ENCODE measurements around the gene SLC35B2. TPM values are rescaled to one million over a fixed set of nuclear protein-coding genes. Genes with fewer than 3 reads are reported as not detected.
A peak's percentile ranks its signal among the peaks of the same experiment; 100 is the strongest.

SLC35B2 gene
- total RNA-seq, 1 donor from 2014 or later = 23.8 TPM

- DNase-seq (peak; percentile 93), ATAC-seq (peak; percentile 88 to 89)
- Histone ChIP-seq H3K9me3 (no peaks in the 10 kb centered on the region), H3K36me3 (peaks cover 28% of the 10 kb centered on the region), H3K27me3 (ENCODE audit: low read depth) (no peaks in the 10 kb centered on the region), H3K4me1 (peaks cover 33% of the 10 kb centered on the region), H3K27ac (peak overlapping the region; percentile 95), H3K4me3 (peak overlapping the region; percentile 98)
- peak; percentile 24 for TF ChIP-seq CTCF (IDR thresholded peaks at IDR 0.05)
- intact Hi-C loops (cut with DNase I) = no loop called here
Measured at GRCh38 chr6:44245912-44246662, 11.2 kb downstream of the SLC35B2 start.

DNA sequence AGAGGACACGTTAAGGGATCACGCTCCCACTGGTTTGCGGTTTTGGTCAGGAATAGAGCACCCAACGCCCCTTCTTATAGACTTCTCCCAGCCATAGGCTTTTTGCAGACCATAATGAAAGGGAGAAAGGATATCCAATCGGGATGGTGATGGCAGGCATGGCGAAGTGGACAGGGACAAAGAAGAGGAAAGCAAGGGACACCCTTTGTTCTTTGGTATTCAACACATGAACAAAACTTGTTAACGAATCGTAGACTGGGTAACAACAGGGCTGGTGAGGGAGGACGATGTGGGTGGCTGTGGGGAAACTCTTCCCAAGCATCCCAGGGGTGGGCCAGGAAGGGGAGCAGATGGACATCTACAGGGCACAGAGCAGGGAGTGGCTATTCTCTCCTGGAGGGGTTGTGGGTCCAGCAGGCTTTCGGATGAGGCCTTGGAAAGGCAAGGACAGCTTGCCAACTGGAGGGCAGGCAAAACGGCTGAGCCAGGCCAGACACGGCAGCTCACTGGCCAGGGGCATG lies 11.9 kb downstream of the SLC35B2 start:
- Histone ChIP-seq H3K36me3 (peaks cover 21% of the 10 kb centered on the region), H3K27me3 (ENCODE audit: low read depth) (no peaks in the 10 kb centered on the region), H3K27ac (peak overlapping the region; percentile 95), H3K4me1 (peaks cover 29% of the 10 kb centered on the region), H3K9me3 (no peaks in the 10 kb centered on the region), H3K4me3 (peak overlapping the region; percentile 98)
- no peak for TF ChIP-seq CTCF (IDR thresholded peaks at IDR 0.05)
- ATAC-seq (no peak), DNase-seq (no peak)
- intact Hi-C loops (cut with DNase I) = no loop called here

GRCh38 chr6:44243345-44243744 lies 14.0 kb downstream of the SLC35B2 start:
- Histone ChIP-seq H3K27me3 (ENCODE audit: low read depth) (no peaks in the 10 kb centered on the region), H3K4me1 (peaks cover 9% of the 10 kb centered on the region), H3K9me3 (no peaks in the 10 kb centered on the region), H3K27ac (no peak overlapping the region), H3K4me3 (no peak overlapping the region), H3K36me3 (peaks cover under 1% of the 10 kb centered on the region)
- no peak for DNase-seq
- intact Hi-C loops (cut with DNase I) = no loop called here
- TF ChIP-seq CTCF (IDR thresholded peaks at IDR 0.05) = no peak
- no peak for ATAC-seq

GRCh38 chr6:44238687-44239350 lies 18.5 kb downstream of the SLC35B2 start:
- intact Hi-C loops (cut with DNase I) = loop anchor here (10.0 kb wide), 1 partner anchor 64 kb away; no protein-coding TSS in a partner anchor
- no peaks in the 10 kb centered on the region for H3K27me3 ChIP-seq (ENCODE audit: low read depth)
- H3K4me3 ChIP-seq = no peak overlapping the region
- DNase-seq (no peak), ATAC-seq (no peak)
- no peak for TF ChIP-seq CTCF (IDR thresholded peaks at IDR 0.05)
- H3K9me3 ChIP-seq = no peaks in the 10 kb centered on the region
- H3K36me3 ChIP-seq = no peaks in the 10 kb centered on the region
- H3K27ac ChIP-seq = peak overlapping the region; percentile 93
- H3K4me1 ChIP-seq = peaks cover 35% of the 10 kb centered on the region

DNA sequence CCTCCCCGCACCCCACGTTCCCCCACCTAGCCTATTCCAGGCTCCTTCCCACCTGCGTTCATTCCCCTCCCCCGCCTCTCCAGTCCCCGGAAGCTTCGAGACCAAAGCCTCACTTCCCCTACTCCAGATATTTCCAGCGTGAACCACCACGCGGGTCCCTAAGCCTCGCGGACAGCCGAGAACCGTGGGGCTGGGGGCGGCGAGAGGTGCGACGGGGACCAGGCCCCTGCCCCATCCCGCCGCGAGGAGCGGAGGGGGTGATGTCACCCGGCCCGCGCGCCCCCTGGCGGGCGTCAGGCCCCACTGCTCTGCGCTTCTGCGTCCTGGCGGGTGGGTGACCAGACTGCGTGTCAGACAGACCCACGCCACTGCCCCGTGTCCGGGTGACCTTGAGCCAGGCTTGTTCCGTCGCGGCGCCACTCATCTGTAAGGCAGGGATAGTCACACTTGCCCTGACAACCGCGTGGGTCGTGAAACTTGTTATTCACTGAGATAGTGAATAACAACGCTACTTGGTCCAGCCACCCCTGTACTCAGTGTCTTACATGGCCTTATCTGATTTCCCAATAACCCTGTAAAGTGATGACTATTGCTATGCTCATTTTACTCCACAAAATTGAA lies 19.4 kb downstream of the SLC35B2 start:
- peak; percentile 98 for TF ChIP-seq CTCF (IDR thresholded peaks at IDR 0.05)

More for the DNA sequence above, 19.4 kb downstream of the SLC35B2 start:
- ATAC-seq (peak; percentile 94 to 96), DNase-seq (peak; percentile 88)
- Histone ChIP-seq H3K4me3 (peak overlapping the region; percentile 66), H3K36me3 (peaks cover 2% of the 10 kb centered on the region), H3K27ac (peak overlapping the region; percentile 93), H3K9me3 (no peaks in the 10 kb centered on the region), H3K27me3 (ENCODE audit: low read depth) (no peaks in the 10 kb centered on the region), H3K4me1 (peaks cover 43% of the 10 kb centered on the region)
- intact Hi-C loops (cut with DNase I) = loop anchor here (10.0 kb wide), 1 partner anchor 63 kb away; no protein-coding TSS in a partner anchor
